Type B pancreatic cell (in vitro differentiated cells): ENCODE results near the gene TBX21. TPM values are rescaled to one million over a fixed set of nuclear protein-coding genes. Genes with fewer than 3 reads are reported as not detected.

Experiments
- DNase-seq: peaks from one replicate; pipeline ENCODE4 v3.0.0; 2021; ENCODE audit warnings: mixed read lengths; ENCODE audit not compliant: unreplicated experiment; ENCODE audit errors: extremely low spot score
- H3K27ac Mint-ChIP-seq: 2 replicates; pipeline ENCODE4 v1.8.0; 2021; ENCODE audit warnings: mild to moderate bottlenecking, mixed read lengths
- H3K27me3 Mint-ChIP-seq: 2 replicates; pipeline ENCODE4 v1.8.0; 2021; ENCODE audit warnings: mixed read lengths
- H3K36me3 Mint-ChIP-seq: 2 replicates; pipeline ENCODE4 v1.8.0; 2021; ENCODE audit warnings: mixed read lengths
- H3K4me1 Mint-ChIP-seq: one replicate; pipeline ENCODE4 v1.8.0; 2021; ENCODE audit warnings: mixed read lengths; ENCODE audit not compliant: unreplicated experiment
- H3K4me3 Mint-ChIP-seq: 2 replicates; pipeline ENCODE4 v1.8.0; 2021; ENCODE audit warnings: mild to moderate bottlenecking, mixed read lengths
- H3K9me3 Mint-ChIP-seq: 2 replicates; pipeline ENCODE4 v1.8.0; 2021; ENCODE audit warnings: mixed read lengths
- CTCF ChIP-seq: fragments of 200-600 bp; sonication (generic); conservative IDR thresholded peaks from 2 replicates; pipeline ENCODE4 v1.5.0; 2021; ENCODE audit warnings: antibody characterized with exemption, mild to moderate bottlenecking
- total RNA-seq: library from RNA; stranded (reverse); gene quantifications from 2 replicates; pipeline ENCODE4 v1.2.1, GENCODE V29; 2021; ENCODE audit warnings: low replicate concordance

The TBX21 gene
- total RNA-seq, 1 donor from 2014 or later: not detected

- Mint-ChIP-seq H3K4me3 (peak overlapping the region; percentile 76), H3K4me1 (peaks cover 10% of the 10 kb centered on the region), H3K36me3 (no peaks in the 10 kb centered on the region), H3K27ac (peak overlapping the region; percentile 16), H3K9me3 (no peaks in the 10 kb centered on the region), H3K27me3 (peaks cover 86% of the 10 kb centered on the region)
- no peak for TF ChIP-seq CTCF
- no peak for DNase-seq
Observed at GRCh38 chr17:47733674-47734410, 806 bp downstream of the TBX21 start.

- H3K27ac Mint-ChIP-seq: no peak overlapping the region
- H3K4me1 Mint-ChIP-seq: peaks cover 10% of the 10 kb centered on the region
- no peaks in the 10 kb centered on the region for H3K36me3 Mint-ChIP-seq
- DNase-seq: no peak
- H3K9me3 Mint-ChIP-seq: no peaks in the 10 kb centered on the region
- no peak for TF ChIP-seq CTCF
- peaks cover 78% of the 10 kb centered on the region for H3K27me3 Mint-ChIP-seq
- no peak overlapping the region for H3K4me3 Mint-ChIP-seq
Observed at GRCh38 chr17:47735139-47735464, 2.1 kb downstream of the TBX21 start.

- Mint-ChIP-seq H3K27me3 (peaks cover 76% of the 10 kb centered on the region), H3K9me3 (no peaks in the 10 kb centered on the region), H3K27ac (no peak overlapping the region), H3K36me3 (no peaks in the 10 kb centered on the region), H3K4me3 (no peak overlapping the region), H3K4me1 (peaks cover 10% of the 10 kb centered on the region)
- no peak for TF ChIP-seq CTCF
- peak; percentile 58 for DNase-seq
Observed at GRCh38 chr17:47735536-47736011, 2.5 kb downstream of the TBX21 start.

GRCh38 chr17:47736501-47737495 is 3.8 kb downstream of the TBX21 start:
- Mint-ChIP-seq H3K27ac (no peak overlapping the region), H3K27me3 (peaks cover 76% of the 10 kb centered on the region), H3K4me3 (no peak overlapping the region), H3K36me3 (no peaks in the 10 kb centered on the region), H3K9me3 (no peaks in the 10 kb centered on the region), H3K4me1 (peaks cover 10% of the 10 kb centered on the region)
- TF ChIP-seq CTCF: no peak
- peak; percentile 37 for DNase-seq

GRCh38 chr17:47738178-47738577 is 5.1 kb downstream of the TBX21 start:
- H3K4me1 Mint-ChIP-seq: peaks cover 5% of the 10 kb centered on the region
- H3K27ac Mint-ChIP-seq: no peak overlapping the region
- H3K36me3 Mint-ChIP-seq: no peaks in the 10 kb centered on the region
- peak; percentile 6 for DNase-seq
- H3K9me3 Mint-ChIP-seq: no peaks in the 10 kb centered on the region
- peaks cover 76% of the 10 kb centered on the region for H3K27me3 Mint-ChIP-seq
- no peak overlapping the region for H3K4me3 Mint-ChIP-seq
- TF ChIP-seq CTCF: no peak
